ENCODE measurements around the gene HLX. TPM values are rescaled to one million over a fixed set of nuclear protein-coding genes. Genes with fewer than 3 reads are reported as not detected.

HLX gene
- total and polyA plus RNA-seq, 2 donors (not counting 1 experiment from before 2014, with no cell fraction given) = 8.2 to 22.3 TPM

GRCh38 chr1:220894025-220894923 lies 15.0 kb downstream of the HLX start:
- Histone ChIP-seq H4K20me1 (ENCODE audit: control insufficient read depth, extremely low read depth, insufficient read depth, low read length) (no peaks in the 10 kb centered on the region), H3K4me1 (ENCODE audit: control insufficient read depth, extremely low read depth, insufficient read depth, low read length) (no peaks in the 10 kb centered on the region), H3K27me3 (ENCODE audit: control insufficient read depth, insufficient read depth, low read length) (no peaks in the 10 kb centered on the region), H3K4me2 (ENCODE audit: extremely low read depth, insufficient read depth, low read length) (peak overlapping the region; percentile 5), H3K27ac (ENCODE audit: insufficient read depth, low read length) (no peak overlapping the region), H3K9ac (ENCODE audit: insufficient read depth, low read length) (no peak overlapping the region), H2AFZ (ENCODE audit: low read length) (no peak overlapping the region), H3K4me3 (replicated peaks in 1 of 4; ENCODE audit: control extremely low read depth in 1 of 4, insufficient read depth in 1 of 4, low read depth in 3 of 4, low read length in 4 of 4) (peak overlapping the region in 2 of 4 experiments; percentile 20), H3K9me3 (ENCODE audit: control insufficient read depth, insufficient read depth, low read depth, low read length) (no peaks in the 10 kb centered on the region), H3K79me2 (ENCODE audit: control insufficient read depth, insufficient read depth, low read length) (no peaks in the 10 kb centered on the region), H3K36me3 (ENCODE audit: control insufficient read depth, insufficient read depth, low read length) (no peaks in the 10 kb centered on the region)
- DNase-seq (ENCODE audit: low read depth in 2 of 2) = no peak
- TF ChIP-seq, protein P1, sequence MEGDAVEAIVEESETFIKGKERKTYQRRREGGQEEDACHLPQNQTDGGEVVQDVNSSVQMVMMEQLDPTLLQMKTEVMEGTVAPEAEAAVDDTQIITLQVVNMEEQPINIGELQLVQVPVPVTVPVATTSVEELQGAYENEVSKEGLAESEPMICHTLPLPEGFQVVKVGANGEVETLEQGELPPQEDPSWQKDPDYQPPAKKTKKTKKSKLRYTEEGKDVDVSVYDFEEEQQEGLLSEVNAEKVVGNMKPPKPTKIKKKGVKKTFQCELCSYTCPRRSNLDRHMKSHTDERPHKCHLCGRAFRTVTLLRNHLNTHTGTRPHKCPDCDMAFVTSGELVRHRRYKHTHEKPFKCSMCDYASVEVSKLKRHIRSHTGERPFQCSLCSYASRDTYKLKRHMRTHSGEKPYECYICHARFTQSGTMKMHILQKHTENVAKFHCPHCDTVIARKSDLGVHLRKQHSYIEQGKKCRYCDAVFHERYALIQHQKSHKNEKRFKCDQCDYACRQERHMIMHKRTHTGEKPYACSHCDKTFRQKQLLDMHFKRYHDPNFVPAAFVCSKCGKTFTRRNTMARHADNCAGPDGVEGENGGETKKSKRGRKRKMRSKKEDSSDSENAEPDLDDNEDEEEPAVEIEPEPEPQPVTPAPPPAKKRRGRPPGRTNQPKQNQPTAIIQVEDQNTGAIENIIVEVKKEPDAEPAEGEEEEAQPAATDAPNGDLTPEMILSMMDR (conservative IDR thresholded peaks at IDR 0.05 in 1 of 2, IDR thresholded peaks at IDR 0.05 in 1 of 2; ENCODE audit: low read depth in 1 of 2, low read length in 2 of 2) = no peak
- no peak for TF ChIP-seq EZH2 (IDR thresholded peaks at IDR 0.05; ENCODE audit: low read length, missing control alignments)

DNA sequence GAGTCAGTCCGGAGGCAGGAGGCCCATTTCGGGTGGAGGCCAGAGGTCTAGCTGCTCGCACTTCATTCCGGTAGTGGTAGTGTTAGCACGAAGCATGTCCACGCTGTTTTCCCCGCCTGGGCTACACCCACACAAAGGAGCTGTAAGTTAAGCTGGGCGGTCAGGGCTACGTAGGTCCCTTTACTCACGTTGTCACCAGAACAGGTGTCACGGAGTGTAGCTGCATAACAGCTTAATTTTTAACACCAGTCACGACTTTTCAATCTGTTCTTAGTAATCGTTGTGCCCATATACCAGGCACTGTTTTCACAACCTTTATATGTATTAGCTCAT lies 15.6 kb downstream of the HLX start:
- no peak overlapping the region for H3K4me2 ChIP-seq (ENCODE audit: extremely low read depth, insufficient read depth, low read length)
- H3K36me3 ChIP-seq (ENCODE audit: control insufficient read depth, insufficient read depth, low read length) = no peaks in the 10 kb centered on the region
- no peak overlapping the region for H2AFZ ChIP-seq (ENCODE audit: low read length)
- H3K27me3 ChIP-seq (ENCODE audit: control insufficient read depth, insufficient read depth, low read length) = no peaks in the 10 kb centered on the region
- H3K9ac ChIP-seq (ENCODE audit: insufficient read depth, low read length) = no peak overlapping the region
- H3K9me3 ChIP-seq (ENCODE audit: control insufficient read depth, insufficient read depth, low read depth, low read length) = no peaks in the 10 kb centered on the region
- H3K27ac ChIP-seq (ENCODE audit: insufficient read depth, low read length) = no peak overlapping the region
- no peaks in the 10 kb centered on the region for H4K20me1 ChIP-seq (ENCODE audit: control insufficient read depth, extremely low read depth, insufficient read depth, low read length)
- no peaks in the 10 kb centered on the region for H3K4me1 ChIP-seq (ENCODE audit: control insufficient read depth, extremely low read depth, insufficient read depth, low read length)
- no peaks in the 10 kb centered on the region for H3K79me2 ChIP-seq (ENCODE audit: control insufficient read depth, insufficient read depth, low read length)
- DNase-seq (ENCODE audit: low read depth in 2 of 2) = no peak
- no peak overlapping the region for H3K4me3 ChIP-seq (replicated peaks in 1 of 4; ENCODE audit: control extremely low read depth in 1 of 4, insufficient read depth in 1 of 4, low read depth in 3 of 4, low read length in 4 of 4)
- TF ChIP-seq EZH2 (IDR thresholded peaks at IDR 0.05; ENCODE audit: low read length, missing control alignments) = no peak
- TF ChIP-seq, protein P1 (conservative IDR thresholded peaks at IDR 0.05 in 1 of 2, IDR thresholded peaks at IDR 0.05 in 1 of 2; ENCODE audit: low read depth in 1 of 2, low read length in 2 of 2) = no peak

- DNase-seq (ENCODE audit: low read depth in 2 of 2) = no peak
- TF ChIP-seq, protein P1 (conservative IDR thresholded peaks at IDR 0.05 in 1 of 2, IDR thresholded peaks at IDR 0.05 in 1 of 2; ENCODE audit: low read depth in 1 of 2, low read length in 2 of 2) = no peak
- TF ChIP-seq EZH2 (IDR thresholded peaks at IDR 0.05; ENCODE audit: low read length, missing control alignments) = no peak
- Histone ChIP-seq H4K20me1 (ENCODE audit: control insufficient read depth, extremely low read depth, insufficient read depth, low read length) (no peaks in the 10 kb centered on the region), H3K27ac (ENCODE audit: insufficient read depth, low read length) (no peak overlapping the region), H3K9ac (ENCODE audit: insufficient read depth, low read length) (no peak overlapping the region), H3K4me1 (ENCODE audit: control insufficient read depth, extremely low read depth, insufficient read depth, low read length) (no peaks in the 10 kb centered on the region), H3K9me3 (ENCODE audit: control insufficient read depth, insufficient read depth, low read depth, low read length) (no peaks in the 10 kb centered on the region), H3K36me3 (ENCODE audit: control insufficient read depth, insufficient read depth, low read length) (no peaks in the 10 kb centered on the region), H3K27me3 (ENCODE audit: control insufficient read depth, insufficient read depth, low read length) (no peaks in the 10 kb centered on the region), H3K4me3 (replicated peaks in 1 of 4; ENCODE audit: control extremely low read depth in 1 of 4, insufficient read depth in 1 of 4, low read depth in 3 of 4, low read length in 4 of 4) (no peak overlapping the region), H2AFZ (ENCODE audit: low read length) (no peak overlapping the region), H3K79me2 (ENCODE audit: control insufficient read depth, insufficient read depth, low read length) (no peaks in the 10 kb centered on the region), H3K4me2 (ENCODE audit: extremely low read depth, insufficient read depth, low read length) (no peak overlapping the region)
Observed at GRCh38 chr1:220895412-220895946, 16.2 kb downstream of the HLX start.
